ENCODE data around the gene LMAN1L.

- TF ChIP-seq POLR2A (IDR thresholded peaks at IDR 0.05), result no peak
- no peak for TF ChIP-seq POLR2AphosphoS5 (IDR thresholded peaks at IDR 0.05)
These were observed at the start of gene LMAN1L for GRCh38 chr15:74812533-74812932.

All from breast epithelium (tissue), 3 donors.